Stimulated activated CD4-positive, alpha-beta T cell treated with anti-CD3 and anti-CD28 coated beads, TNF-alpha, amount 100 ng/mL, for 4 hours (primary cell): ENCODE results near the gene CIRBP.

ENCODE experiments used
- DNase-seq, 3 experiments: peaks; one replicate each; pipeline ENCODE4 v3.0.0-alpha.2; 2020; ENCODE audit warnings: low read depth in 3 of 3

CIRBP gene

GRCh38 chr19:1267477-1268225 is 1.5 kb upstream of the CIRBP start:
- no peak for DNase-seq

GRCh38 chr19:1268226-1269064 is 687 bp upstream of the CIRBP start:
- DNase-seq, result no peak

- DNase-seq, result peak in 2 of 3 experiments; percentile 72 to 75
These were observed 513 bp downstream of the CIRBP start for GRCh38 chr19:1269478-1270212.

GRCh38 chr19:1270213-1270853 is 1.2 kb downstream of the CIRBP start:
- no peak for DNase-seq

GRCh38 chr19:1270854-1271527 is 1.9 kb downstream of the CIRBP start:
- no peak for DNase-seq

- no peak for DNase-seq
These were observed 2.6 kb downstream of the CIRBP start for GRCh38 chr19:1271528-1272422.

- DNase-seq, result no peak
These were observed 3.5 kb downstream of the CIRBP start for GRCh38 chr19:1272423-1273262.

GRCh38 chr19:1273263-1274041 is 4.3 kb downstream of the CIRBP start:
- DNase-seq, result no peak

GRCh38 chr19:1274081-1274851 is 5.1 kb downstream of the CIRBP start:
- DNase-seq, result no peak

GRCh38 chr19:1274852-1275259 is 5.7 kb downstream of the CIRBP start:
- no peak for DNase-seq

GRCh38 chr19:1275260-1275975 is 6.3 kb downstream of the CIRBP start, which contains the start of gene FAM174C:
Gene FAM174C (plus strand): TSS chr19:1275530. CDS start chr19:1275550, 20 bp downstream.
- peak; percentile 93 to 95 (median 94) for DNase-seq

GRCh38 chr19:1275976-1276627 is 7.0 kb downstream of the CIRBP start:
- DNase-seq, result no peak

GRCh38 chr19:1276628-1277022 is 7.5 kb downstream of the CIRBP start:
- no peak for DNase-seq

- no peak for DNase-seq
These were observed 7.9 kb downstream of the CIRBP start for GRCh38 chr19:1277061-1277460.

GRCh38 chr19:1278074-1278473 is 8.9 kb downstream of the CIRBP start:
- no peak for DNase-seq
